ENCODE measurements around the gene PDGFB.

The PDGFB gene

GRCh38 chr22:39208013-39208680 is 36.6 kb downstream of the PDGFB start:
- DNase-seq (ENCODE audit: low read depth in 1 of 2, low spot score in 1 of 2), result no peak

DNA sequence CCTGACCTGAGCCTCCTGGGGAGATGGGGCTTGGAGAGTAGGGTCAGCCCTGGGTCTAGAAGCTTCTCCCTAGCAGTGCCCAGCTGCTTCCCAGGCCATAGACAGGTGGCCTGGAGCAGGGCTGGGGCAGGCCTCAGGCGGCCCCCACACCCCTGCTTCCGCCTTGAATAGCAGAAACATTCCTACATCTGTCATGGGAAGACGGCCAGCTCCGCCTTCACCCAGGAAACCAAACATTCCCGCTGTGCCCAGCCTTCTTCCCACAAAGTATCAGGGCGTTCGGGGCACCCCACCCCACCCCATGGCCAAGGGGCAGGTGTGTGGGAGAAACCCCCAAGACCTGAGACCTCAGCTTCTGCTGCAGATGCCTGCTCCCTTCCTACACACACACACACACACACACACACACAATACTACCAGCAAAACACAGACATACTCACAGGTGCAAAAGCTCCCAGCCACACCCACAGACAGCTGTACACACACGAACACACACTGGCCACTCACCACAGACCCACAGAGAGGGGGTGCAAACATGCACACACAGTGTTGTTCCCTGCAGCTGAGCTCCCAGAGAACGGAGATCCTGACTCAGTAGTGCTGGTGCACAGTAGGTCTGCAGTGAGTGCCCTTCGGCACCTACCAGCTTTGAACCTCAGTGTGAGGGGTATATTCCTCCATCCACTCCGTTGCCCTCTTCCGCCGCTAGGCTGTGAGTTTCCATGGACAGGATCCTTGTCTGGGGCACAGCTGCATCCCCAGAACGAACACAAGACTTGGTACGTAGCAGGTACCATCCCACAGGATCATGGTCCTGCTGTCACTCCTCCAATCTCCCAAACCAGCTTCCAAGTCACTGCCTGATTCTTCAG is 37.4 kb downstream of the PDGFB start:
- no peak for DNase-seq (ENCODE audit: low read depth in 1 of 2, low spot score in 1 of 2)

GRCh38 chr22:39206491-39206890 is 38.3 kb downstream of the PDGFB start:
- no peak for DNase-seq (ENCODE audit: low read depth in 1 of 2, low spot score in 1 of 2)

- no peak for DNase-seq (ENCODE audit: low read depth in 1 of 2, low spot score in 1 of 2)
Observed at GRCh38 chr22:39205344-39206021, 39.3 kb downstream of the PDGFB start.

- no peak for DNase-seq (ENCODE audit: low read depth in 1 of 2, low spot score in 1 of 2)
Observed at GRCh38 chr22:39204216-39204615, 40.6 kb downstream of the PDGFB start.

DNA sequence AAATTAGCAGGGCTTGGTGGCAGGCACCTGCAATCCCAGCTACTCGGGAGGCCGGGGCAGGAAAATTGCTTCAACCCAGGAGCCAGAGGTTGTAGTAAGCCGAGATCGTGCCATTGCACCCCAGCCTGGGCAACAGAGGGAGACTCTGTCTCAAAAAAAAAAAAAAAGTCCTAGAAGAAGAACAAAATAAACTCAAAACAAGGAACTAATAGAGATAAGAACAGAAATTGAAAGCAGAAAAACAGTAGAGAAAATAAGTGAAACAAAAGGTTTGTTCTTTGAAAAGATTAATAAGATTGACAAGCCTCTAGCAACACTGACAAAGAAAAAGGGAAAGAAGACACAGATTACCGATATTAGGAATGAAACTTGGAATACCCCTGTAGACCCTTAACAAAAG is 47.2 kb downstream of the PDGFB start:
- DNase-seq (ENCODE audit: low read depth in 1 of 2, low spot score in 1 of 2), result no peak

DNA sequence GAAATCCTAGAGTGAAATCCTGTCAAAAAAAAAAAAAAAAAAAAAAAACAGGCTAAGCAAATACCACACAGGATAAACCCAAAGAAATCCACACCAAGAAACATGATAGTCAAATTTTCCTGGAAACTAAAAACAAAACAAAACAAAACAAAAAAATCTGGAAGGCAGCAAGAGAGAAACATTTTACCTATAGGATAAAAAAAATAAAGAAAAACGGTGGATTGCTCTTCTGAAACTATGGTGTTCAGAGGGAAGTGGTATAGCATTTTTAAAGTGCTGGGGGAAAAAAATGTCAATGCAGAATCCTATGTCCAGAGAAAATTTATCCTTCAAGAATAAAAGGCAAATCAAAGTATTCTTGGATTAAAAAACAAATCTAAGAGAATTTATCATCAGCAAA is 50.7 kb downstream of the PDGFB start:
- no peak for DNase-seq (ENCODE audit: low read depth in 1 of 2, low spot score in 1 of 2)

GRCh38 chr22:39188809-39189208 is 56.0 kb downstream of the PDGFB start:
- DNase-seq (ENCODE audit: low read depth in 1 of 2, low spot score in 1 of 2), result no peak

DNA sequence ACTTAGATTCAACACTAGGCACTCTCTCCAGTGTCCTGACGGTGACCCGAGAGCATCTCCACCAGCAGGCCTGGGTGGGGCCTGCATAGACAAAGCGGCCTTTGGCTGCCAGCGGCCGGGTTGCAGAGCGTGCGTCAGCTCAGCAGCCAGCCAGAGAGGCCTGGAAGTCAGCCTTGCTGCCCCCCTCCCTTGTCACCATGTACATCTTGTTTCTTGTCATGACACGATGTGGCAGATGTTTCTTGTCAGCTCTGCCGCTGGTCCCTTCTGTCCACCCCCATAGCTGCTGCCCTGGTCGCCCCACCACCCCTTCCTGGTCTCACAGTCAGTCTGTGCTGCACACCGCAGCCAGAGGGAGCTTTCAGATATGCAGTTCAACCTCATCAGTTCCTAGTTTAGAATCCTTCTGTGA is 59.2 kb downstream of the PDGFB start:
- no peak for DNase-seq (ENCODE audit: low read depth in 1 of 2, low spot score in 1 of 2)

GRCh38 chr22:39184586-39185577 is 59.9 kb downstream of the PDGFB start:
- no peak for DNase-seq (ENCODE audit: low read depth in 1 of 2, low spot score in 1 of 2)

DNA sequence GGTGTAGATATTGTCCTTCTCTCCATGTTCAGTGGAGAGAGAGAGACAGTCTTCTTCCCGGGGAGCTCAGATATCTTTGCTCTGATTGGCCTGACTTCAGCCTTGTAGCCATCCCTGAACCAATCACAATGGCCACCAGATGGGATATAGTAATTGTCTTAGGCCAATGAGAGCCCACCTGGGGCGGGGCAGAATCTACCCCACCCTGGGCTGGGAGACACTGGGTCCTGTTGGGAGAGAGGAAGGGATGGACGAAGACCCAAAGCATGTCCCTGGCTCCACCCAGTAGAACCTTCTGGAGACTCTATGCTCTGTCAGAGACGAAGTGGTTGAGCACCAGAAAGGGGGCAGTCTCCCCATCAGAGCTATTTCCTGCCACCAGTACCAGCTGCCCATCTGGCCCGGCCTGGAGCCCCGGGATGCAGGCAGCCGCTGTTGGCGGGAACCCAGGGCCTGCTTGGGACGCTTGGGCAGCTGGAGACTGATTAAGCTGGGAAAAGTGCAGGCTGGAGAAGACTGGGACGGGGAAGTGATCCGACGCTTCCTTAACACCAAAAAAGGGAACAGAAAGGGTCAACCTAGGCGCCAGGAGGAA is 60.7 kb downstream of the PDGFB start:
- no peak for DNase-seq (ENCODE audit: low read depth in 1 of 2, low spot score in 1 of 2)

DNA sequence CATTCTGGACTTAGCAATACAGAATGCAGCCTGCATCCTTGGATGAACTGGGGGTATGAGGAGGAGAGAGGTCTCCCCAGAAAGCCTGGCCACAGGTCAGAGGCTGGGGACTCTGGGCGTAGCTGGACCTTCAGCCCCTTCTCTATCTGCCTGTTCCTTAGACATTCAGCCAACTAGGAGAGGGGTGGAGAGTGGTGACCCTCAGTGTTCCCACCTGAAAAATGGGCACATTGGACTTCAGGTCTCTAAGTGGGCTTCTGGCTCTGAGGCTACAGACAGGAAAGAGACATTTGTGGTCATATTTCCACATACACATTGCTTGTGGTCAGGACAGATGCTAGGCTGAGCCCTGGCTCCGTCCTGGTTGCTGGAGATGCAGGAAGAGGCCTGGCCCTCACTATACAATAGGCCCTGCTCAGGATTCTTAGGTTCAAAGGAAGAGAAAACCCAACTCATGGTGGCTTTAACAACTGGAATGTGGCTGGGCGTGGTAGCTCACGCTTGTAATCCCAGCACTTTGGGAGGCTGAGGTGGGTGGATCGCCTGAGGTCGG is 62.2 kb downstream of the PDGFB start:
- no peak for DNase-seq (ENCODE audit: low read depth in 1 of 2, low spot score in 1 of 2)

- DNase-seq (ENCODE audit: low read depth in 1 of 2, low spot score in 1 of 2), result no peak
Observed at GRCh38 chr22:39181778-39182177, 63.0 kb downstream of the PDGFB start.

GRCh38 chr22:39181356-39181755 is 63.4 kb downstream of the PDGFB start:
- no peak for DNase-seq (ENCODE audit: low read depth in 1 of 2, low spot score in 1 of 2)

- no peak for DNase-seq (ENCODE audit: low read depth in 1 of 2, low spot score in 1 of 2)
Observed at GRCh38 chr22:39179841-39180335, 64.9 kb downstream of the PDGFB start.

- DNase-seq (ENCODE audit: low read depth in 1 of 2, low spot score in 1 of 2), result no peak
Observed at GRCh38 chr22:39179401-39179827, 65.4 kb downstream of the PDGFB start.

DNA sequence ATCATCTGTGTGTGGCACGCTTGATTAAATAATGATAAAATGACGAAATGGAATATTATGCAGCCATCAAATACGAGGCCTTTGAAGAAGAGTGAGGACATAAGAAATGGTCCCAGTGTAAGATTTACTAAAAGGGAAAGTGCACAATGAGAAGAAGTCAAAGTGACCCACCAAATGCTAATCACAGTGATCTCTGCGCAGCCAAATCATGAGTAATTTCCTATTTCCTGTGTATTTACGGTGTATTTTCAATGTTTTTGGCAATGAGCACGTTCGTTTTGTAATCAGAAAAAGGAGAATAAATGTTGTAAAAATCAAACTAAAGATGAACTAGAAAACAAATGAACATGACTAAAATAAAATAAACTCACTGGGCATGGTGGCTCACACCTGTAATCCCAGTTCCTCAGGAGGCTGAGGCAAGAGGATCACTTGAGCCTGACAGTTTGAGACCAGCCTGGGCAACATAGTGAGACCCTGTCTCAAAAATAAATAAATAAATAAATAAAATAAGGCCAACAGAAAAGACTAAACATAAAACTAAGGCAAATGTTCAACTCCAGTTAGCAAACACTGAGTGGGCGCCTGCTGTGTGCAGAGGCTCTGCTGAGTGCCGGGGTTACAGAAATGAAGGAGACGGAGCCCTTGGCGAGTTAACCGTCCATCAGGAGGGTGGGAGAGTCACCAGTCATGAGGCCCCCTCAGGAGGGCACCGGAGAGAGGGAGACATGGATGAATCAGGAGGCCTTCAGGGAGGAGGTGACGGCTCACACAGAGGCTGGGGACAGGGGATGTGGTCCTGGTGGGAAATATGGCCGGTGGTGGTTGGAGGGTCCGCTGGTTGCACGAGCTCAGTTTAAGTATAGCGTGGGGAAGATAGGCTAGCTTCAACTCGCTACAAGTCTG is 66.3 kb downstream of the PDGFB start:
- no peak for DNase-seq (ENCODE audit: low read depth in 1 of 2, low spot score in 1 of 2)

- DNase-seq (ENCODE audit: low read depth in 1 of 2, low spot score in 1 of 2), result no peak
Observed at GRCh38 chr22:39177791-39178190, 67.0 kb downstream of the PDGFB start.

GRCh38 chr22:39177456-39177775 is 67.4 kb downstream of the PDGFB start:
- no peak for DNase-seq (ENCODE audit: low read depth in 1 of 2, low spot score in 1 of 2)
